Cardiac fibroblast (primary cell): ENCODE measurements around the gene PDE10A.

Experiments used
- DNase-seq, 2 donors: peaks; one replicate each; pipeline versions ENCODE4 v3.0.0 to v3.0.0-alpha.2; 2010; ENCODE audit warnings: low read depth in 2 of 2
- H3K4me3 ChIP-seq, 2 donors: replicated peaks in 1 of 2; 1 replicate in 1 of 2; 2 replicates in 1 of 2; pipeline ENCODE4 v1.5.1; 2011; ENCODE audit warnings: low read depth in 2 of 2, low read length in 2 of 2, mild to moderate bottlenecking in 2 of 2, moderate library complexity in 1 of 2
- TF ChIP-seq, protein P1 (sequence below): IDR thresholded peaks from one replicate; pipeline ENCODE4 v1.5.1; 2011; ENCODE audit warnings: low read depth, mild to moderate bottlenecking, low read length, inconsistent platforms

The PDE10A gene

DNA sequence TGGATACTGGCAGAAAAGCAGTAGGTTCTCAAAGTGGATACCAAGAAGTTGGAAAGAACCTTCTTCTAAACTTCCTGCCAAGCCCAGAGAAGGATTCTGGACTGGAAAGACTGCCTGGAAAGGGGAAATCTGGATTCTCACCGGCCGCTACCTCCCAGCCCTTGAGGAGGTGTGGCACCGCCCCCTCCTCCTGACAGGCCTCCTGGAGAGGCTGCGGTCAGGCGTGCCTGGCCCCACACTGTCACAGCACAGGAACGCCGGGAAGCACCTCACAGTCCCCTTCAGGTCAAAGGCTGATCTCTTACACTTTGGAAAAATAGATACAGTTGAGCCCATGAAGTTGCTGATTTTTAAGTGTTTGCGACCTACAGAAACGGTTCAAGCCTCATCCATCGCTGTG lies 16.3 kb upstream of the PDE10A start:
- no peak for DNase-seq
- H3K4me3 ChIP-seq = no peak overlapping the region
- TF ChIP-seq, protein P1, sequence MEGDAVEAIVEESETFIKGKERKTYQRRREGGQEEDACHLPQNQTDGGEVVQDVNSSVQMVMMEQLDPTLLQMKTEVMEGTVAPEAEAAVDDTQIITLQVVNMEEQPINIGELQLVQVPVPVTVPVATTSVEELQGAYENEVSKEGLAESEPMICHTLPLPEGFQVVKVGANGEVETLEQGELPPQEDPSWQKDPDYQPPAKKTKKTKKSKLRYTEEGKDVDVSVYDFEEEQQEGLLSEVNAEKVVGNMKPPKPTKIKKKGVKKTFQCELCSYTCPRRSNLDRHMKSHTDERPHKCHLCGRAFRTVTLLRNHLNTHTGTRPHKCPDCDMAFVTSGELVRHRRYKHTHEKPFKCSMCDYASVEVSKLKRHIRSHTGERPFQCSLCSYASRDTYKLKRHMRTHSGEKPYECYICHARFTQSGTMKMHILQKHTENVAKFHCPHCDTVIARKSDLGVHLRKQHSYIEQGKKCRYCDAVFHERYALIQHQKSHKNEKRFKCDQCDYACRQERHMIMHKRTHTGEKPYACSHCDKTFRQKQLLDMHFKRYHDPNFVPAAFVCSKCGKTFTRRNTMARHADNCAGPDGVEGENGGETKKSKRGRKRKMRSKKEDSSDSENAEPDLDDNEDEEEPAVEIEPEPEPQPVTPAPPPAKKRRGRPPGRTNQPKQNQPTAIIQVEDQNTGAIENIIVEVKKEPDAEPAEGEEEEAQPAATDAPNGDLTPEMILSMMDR = no peak

GRCh38 chr6:165678904-165679303 lies 15.9 kb upstream of the PDE10A start:
- TF ChIP-seq, protein P1 = no peak
- DNase-seq = no peak
- no peak overlapping the region for H3K4me3 ChIP-seq

GRCh38 chr6:165678429-165678828 lies 15.4 kb upstream of the PDE10A start:
- no peak for DNase-seq
- TF ChIP-seq, protein P1 = no peak
- no peak overlapping the region for H3K4me3 ChIP-seq

DNA sequence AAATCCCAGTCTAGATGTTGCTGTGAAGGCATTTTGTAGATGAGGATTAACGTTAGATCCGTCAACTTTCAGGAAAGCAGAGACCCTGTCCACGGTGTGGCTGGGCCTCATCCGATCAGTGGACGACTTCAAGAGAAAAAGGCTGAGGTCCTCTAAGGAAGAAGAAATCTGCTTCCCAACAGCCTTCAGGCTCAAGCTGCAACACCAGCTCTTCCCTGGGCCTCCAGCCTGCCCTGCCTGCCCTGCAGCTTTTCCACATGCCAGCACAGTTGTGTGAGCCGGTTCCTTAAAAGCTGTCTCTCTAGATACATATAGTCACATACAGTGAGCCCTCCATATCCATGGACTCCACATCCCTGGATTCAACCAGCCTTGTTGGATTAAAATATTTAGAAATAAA lies 14.1 kb upstream of the PDE10A start:
- no peak for DNase-seq

DNA sequence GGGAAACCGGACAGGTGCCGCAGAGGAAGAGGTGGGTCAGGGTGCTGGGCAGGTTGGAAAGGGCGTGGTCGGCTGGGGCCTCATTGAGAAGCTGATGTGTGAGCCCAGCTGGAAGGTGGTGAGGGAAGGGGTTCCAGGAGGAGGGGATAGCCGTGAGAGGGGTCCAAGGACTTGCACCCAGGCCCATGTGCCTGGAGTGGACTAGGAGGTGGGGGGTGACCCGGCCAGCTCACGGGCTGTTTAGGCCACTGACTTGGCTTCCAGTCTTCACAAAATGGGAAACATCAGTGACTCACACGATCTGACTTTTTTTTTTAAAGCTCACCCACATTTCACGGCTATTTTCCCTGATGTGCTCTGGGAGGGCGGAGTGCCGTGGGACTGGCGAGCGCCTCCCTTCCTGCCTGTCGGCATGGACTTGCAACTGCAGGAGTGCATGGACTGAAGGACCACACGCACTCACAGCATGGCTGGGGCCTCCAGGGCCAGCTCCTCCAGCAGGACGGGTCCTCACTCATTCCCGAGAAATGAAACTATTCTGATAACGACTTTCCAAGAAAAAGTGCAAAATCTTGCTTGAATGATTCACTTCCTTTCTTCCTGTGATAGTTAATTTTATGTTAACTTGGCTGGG lies 13.5 kb upstream of the PDE10A start:
- TF ChIP-seq, protein P1 = peak; percentile 74
- DNase-seq = peak; percentile 88 to 97
- H3K4me3 ChIP-seq = no peak overlapping the region

More for the DNA sequence above, 14.1 kb upstream of the PDE10A start:
- H3K4me3 ChIP-seq = no peak overlapping the region
- TF ChIP-seq, protein P1 = no peak

GRCh38 chr6:165675120-165675519 lies 12.1 kb upstream of the PDE10A start:
- DNase-seq = no peak
- no peak overlapping the region for H3K4me3 ChIP-seq
- TF ChIP-seq, protein P1 = no peak
